ENCODE results near the gene GPR157. TPM values are rescaled to one million over a fixed set of nuclear protein-coding genes. Genes with fewer than 3 reads are reported as not detected.
"Not testable (repeated sequence)": the region's sequence is repeated elsewhere in the genome, so short reads cannot be mapped to it uniquely, and the experiment has no call there.

The GPR157 gene
- polyA plus RNA-seq (ENCODE audit: insufficient read length), result 0.68 TPM

- DNase-seq (ENCODE audit: low read depth), result no peak
These were observed at the start of gene GPR157 for GRCh38 chr1:9128520-9129265. GPR157 (minus strand) TSS chr1:9129102; CDS start chr1:9129027, 75 bp downstream.

- no peak for DNase-seq (ENCODE audit: low read depth)
These were observed 45.9 kb upstream of the GPR157 start for GRCh38 chr1:9174762-9175161.

DNA sequence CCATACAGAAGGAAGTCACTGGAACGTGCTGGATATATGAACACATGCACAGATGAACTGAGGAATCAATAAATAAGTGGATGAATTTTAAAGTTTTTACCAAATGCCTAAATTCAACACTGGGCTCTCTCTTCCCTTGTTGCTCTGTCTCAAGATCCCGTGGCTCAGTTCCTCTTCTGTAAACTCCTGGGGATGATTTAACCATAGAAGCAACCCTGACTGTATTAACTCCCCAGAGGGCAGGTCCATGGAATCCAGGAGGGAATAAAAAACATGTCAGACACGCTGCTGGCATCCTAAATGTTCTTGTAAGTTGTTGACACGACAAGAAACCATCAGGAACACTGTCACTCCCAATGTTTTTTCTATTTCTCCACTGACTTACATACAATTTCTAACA is 45.3 kb upstream of the GPR157 start:
- DNase-seq (ENCODE audit: low read depth), result no peak

DNA sequence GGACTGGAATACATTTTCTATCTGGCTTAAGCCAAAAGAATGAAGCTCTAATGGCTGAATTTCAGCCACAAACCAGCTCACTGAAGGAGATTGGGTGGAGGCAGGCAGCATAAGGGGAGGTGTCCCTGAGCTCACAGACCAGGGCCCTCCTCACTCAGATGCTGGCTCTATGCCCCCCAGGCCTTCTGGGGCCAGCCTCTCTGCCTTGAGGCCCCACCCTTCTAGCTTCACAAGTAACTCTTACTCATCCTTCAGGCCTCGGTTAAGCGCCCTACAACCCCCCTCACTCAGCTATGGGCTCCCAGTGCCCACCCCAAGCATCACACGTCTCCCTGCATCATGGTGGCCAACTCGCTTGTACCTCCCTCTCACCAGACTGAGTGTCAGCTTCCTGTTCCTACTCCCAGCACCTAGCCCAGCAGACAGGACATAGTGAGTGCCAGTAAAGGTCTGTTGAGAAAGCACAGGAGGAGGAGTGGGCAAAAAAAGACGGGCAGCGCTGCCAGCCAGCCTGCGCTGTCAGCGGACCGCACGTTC is 40.8 kb upstream of the GPR157 start:
- DNase-seq (ENCODE audit: low read depth), result no peak

DNA sequence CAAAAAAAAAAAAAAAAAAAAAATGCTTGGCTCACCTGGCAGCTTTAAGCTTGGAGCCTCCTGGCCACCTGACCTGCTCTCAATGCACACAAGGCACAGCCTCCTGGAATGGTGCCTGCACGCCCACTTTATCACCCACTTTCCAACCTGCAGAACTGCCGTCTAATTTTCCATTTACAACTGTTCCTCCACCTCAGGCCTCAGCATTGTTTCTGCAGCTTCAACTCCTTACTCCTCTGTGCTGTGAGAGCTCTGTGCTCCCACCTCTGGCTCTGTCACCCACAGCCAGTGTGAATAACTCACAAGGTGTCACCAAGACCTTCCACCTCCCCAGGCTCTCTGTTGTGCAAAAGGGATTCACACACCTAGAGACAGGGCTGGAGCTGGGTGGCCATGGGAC is 38.7 kb upstream of the GPR157 start:
- DNase-seq (ENCODE audit: low read depth), result no peak

DNA sequence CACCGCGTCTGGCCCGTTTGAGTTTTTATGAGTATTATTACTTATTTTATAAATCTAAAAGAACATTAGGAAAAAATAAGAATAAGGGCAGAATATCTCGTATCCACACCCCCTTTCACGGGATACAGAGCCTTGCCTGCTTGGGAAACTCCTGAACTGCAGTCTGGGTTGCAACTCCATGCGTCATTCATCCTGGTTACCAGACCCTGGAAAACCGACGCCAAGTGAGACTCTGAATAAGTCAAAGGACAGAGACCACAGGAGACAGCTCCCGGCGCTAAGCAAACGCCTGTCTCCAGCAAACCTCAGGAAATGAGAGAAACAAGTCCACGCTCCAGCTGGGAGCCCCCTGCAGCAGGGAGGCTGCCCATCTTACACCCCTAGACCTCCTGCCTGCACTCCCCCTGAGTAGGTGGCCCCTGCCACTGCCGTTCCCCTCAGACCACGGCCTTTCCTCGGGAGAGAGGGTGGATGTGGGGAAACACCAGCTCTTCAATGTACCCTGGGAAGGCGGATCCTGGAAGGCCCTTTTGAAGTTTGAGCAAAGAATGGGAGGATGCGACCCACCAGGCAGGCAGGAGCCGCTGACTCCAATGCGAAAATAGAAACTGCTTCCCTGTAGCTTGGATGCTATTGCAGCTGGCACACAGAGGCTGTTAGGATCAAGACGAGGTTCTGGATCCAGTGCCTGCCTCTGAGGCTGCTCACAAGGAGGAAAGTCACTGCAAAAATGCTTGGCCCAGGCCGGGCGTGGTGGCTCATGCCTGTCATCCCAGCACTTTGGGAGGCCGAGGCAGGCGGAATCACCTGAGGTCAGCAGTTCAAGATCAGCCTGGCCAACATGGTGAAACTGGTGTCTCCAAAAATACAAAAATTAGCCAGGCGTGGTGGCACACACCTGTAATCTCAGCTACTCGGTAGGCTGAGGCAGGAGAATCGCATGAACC is 37.7 kb upstream of the GPR157 start:
- no peak for DNase-seq (ENCODE audit: low read depth)

DNA sequence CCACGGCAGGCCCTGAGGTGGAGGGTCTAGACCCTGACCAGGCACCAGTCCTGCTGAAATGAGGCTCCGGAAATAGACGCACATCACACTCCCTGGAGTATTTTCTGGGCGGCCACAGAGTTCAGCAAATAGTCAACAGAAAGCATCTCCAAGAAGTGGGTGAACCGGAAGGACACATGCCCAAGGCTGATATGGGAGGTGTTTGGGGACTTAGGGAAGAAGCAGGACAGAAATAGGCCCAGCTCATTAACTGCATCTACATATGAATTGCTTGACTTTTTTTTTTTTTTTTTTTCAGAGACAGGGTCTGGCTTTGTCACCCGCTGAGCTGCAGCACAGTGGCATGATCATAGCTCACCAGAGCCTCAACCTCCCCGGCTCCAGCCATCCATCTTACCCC is 36.5 kb upstream of the GPR157 start:
- DNase-seq (ENCODE audit: low read depth), result no peak

- DNase-seq (ENCODE audit: low read depth), result no peak
These were observed 36.0 kb upstream of the GPR157 start for GRCh38 chr1:9164919-9165318.

- DNase-seq (ENCODE audit: low read depth), result no peak
These were observed 35.6 kb upstream of the GPR157 start for GRCh38 chr1:9164532-9164900.

DNA sequence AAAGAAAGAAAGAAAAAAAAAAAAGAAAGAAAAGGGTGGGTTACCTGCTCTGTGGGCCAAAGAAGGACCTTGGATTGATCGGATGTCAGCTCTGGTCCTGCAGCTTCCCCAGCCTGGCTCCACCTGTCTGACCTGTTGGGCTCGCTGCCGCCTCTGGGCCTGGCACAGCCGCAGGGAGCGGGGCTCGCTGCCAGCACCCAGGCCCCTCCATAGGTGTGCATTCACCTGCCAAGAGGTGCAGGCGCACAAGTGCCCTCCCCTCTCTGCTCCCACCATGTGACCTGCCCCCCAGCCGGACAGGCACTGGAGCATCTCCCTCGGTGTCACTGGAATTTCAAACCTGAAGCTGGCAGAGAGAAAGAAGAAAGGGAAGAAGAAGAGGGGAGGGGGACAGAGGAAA is 33.1 kb upstream of the GPR157 start:
- no peak for DNase-seq (ENCODE audit: low read depth)

- DNase-seq (ENCODE audit: low read depth), result no peak
These were observed 32.4 kb upstream of the GPR157 start for GRCh38 chr1:9161342-9161741.

GRCh38 chr1:9160079-9160717 is 31.3 kb upstream of the GPR157 start:
- no peak for DNase-seq (ENCODE audit: low read depth)

DNA sequence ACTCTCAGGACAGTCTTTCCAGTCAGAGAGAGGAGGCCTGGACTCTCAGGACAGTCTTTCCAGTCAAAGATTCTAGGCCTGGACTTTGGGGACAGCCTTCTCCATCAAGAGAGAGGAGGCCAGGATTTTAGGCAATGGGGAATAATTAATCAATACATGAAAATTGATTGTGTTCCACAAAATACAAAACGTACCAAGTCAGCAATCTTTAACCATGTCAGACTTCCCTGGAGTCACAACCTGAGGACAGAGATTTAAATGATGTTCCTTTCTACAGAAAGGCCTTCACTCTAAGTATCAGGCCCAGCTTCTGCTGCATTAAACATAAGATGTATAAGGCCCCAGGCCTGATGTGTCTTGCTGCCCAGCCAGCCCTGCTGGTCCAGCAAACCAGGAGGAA is 27.0 kb upstream of the GPR157 start:
- no peak for DNase-seq (ENCODE audit: low read depth)

- DNase-seq (ENCODE audit: low read depth), result not testable (repeated sequence)
These were observed 26.5 kb upstream of the GPR157 start for GRCh38 chr1:9155405-9155804.

- no peak for DNase-seq (ENCODE audit: low read depth)
These were observed 24.2 kb upstream of the GPR157 start for GRCh38 chr1:9153152-9153551.

- no peak for DNase-seq (ENCODE audit: low read depth)
These were observed 23.6 kb upstream of the GPR157 start for GRCh38 chr1:9152535-9152934.

GRCh38 chr1:9151328-9151860 is 22.5 kb upstream of the GPR157 start:
- peak; percentile 71 for DNase-seq (ENCODE audit: low read depth)

- peak; percentile 82 for DNase-seq (ENCODE audit: low read depth)
These were observed 21.9 kb upstream of the GPR157 start for GRCh38 chr1:9150582-9151327.

DNA sequence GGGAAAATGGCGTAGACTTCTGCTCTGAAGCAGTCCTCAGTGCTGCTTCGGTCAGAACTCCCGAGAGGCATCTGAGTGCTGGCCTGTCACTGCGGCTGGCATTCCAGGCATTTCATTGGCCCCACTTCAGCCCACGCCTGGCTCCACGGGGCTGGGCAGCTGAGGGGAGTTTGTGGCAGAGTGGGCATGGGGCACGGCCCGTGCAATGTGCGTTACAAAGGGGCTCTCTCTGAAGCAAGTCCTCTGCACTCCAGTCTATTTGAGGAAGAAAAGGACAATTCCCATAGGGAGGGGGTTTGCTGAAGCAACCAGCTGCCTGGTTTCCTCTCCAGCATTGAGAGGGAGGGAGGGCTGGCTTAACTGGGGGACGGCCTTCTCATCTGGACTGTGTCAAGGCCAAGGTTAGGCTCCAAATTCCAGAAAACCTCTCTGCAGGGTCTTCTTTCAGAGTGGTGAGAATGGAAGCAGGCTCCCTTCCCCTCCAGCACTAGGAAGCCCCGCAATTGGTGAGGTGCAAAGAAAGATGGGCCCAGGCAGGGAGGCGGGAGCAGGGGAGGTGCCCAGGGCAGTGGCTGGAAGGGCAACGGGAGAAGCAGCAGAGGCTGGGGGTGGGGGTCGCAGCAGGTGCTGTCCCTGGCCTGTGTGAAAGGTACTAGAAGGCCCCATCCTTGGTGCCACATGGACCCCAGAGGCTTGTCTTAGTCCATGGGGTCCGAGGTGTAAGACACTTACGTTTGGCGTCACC is 21.1 kb upstream of the GPR157 start:
- no peak for DNase-seq (ENCODE audit: low read depth)

GRCh38 chr1:9149151-9149550 is 20.2 kb upstream of the GPR157 start:
- no peak for DNase-seq (ENCODE audit: low read depth)

Data from forelimb muscle (tissue), 1 donor.